ENCODE data around the gene LHX2. TPM values are rescaled to one million over a fixed set of nuclear protein-coding genes. Genes with fewer than 3 reads are reported as not detected.

LHX2 gene
- total RNA-seq, 1 donor from 2014 or later = not detected

DNA sequence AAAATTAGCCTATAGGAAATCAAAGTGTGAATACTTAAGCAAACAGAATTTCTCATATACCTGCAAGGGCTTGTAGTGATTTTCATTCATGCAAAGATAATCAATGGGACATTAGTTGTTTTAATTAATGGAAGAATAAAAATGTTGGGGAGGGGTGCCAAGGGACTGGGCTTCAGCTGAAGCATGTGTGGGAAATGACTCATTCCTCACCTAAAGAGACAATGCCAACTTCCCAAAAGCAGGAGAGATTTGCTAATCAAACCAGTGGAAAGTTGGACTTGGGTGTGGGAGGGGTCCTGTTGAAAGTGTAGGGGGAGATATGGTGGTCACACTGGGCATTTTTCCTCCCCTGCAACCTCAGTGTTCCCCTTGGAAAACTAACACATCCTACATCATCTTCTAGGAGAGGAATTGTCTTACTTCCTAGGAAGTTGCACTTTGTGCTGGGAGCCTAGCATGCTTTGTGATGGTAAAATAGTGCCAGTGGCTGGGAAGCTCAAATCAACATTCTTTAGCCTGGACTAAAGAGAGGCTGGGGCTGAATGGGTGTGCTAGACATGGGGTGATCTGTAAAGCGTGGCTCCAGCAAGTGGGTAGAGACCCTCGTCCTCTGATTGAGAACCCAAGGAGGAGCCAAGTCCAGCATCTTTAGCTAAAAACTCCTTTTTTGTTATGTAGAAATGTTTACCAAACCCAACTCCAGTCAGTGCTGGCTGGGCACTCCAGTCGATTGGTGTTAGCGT is 6.4 kb upstream of the LHX2 start:
- TF ChIP-seq, protein P1, sequence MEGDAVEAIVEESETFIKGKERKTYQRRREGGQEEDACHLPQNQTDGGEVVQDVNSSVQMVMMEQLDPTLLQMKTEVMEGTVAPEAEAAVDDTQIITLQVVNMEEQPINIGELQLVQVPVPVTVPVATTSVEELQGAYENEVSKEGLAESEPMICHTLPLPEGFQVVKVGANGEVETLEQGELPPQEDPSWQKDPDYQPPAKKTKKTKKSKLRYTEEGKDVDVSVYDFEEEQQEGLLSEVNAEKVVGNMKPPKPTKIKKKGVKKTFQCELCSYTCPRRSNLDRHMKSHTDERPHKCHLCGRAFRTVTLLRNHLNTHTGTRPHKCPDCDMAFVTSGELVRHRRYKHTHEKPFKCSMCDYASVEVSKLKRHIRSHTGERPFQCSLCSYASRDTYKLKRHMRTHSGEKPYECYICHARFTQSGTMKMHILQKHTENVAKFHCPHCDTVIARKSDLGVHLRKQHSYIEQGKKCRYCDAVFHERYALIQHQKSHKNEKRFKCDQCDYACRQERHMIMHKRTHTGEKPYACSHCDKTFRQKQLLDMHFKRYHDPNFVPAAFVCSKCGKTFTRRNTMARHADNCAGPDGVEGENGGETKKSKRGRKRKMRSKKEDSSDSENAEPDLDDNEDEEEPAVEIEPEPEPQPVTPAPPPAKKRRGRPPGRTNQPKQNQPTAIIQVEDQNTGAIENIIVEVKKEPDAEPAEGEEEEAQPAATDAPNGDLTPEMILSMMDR (conservative IDR thresholded peaks at IDR 0.05; ENCODE audit: low read depth, low read length) = no peak
- no peak for DNase-seq (ENCODE audit: low read depth)
- H3K4me3 ChIP-seq (ENCODE audit: low read depth, low read length) = no peak overlapping the region

DNA sequence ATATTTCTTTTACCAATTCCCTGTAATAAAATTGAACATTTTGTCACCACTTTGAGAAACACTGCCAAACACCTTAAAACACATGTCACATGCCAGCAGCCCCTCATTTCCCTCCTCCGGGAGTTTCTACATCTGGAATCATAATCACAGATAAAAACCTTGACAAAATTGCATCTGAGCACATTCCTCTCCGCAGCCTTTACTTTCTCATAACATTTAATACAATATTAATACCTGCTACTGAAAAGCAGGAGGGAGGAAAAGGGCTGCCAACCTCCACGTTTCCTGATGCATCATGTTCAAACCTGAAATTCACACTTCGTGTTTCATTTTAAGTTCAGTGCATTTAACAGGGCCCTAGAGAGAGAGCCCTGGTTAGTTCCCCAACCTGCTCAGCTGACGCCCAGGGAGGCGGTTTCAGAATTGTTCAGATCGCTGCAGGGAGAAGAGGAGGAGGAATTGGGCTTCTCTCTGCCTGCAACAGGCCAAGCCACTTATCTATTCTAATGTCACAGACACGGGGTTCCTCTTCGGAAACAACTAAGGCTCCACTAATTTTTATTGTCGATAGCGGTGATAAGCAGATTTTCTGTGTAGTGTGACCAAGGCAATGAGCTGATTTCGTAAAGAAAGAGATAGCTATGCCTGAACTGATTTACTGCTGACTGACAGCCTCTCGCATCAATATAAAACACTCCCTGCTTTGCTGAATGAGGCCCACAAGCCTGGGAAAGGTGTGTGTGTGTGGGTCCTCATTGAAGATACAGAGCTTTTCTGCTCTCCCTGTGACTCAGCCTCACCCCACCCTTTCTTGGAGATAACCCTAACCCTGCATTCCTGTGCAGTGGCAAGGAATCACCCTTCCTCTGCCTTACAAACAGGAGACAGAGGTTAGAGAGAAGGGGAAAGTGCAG is 4.9 kb upstream of the LHX2 start:
- DNase-seq (ENCODE audit: low read depth) = no peak
- TF ChIP-seq, protein P1 (conservative IDR thresholded peaks at IDR 0.05; ENCODE audit: low read depth, low read length) = no peak

GRCh38 chr9:124007565-124008302 is 3.8 kb upstream of the LHX2 start:
- TF ChIP-seq, protein P1 (conservative IDR thresholded peaks at IDR 0.05; ENCODE audit: low read depth, low read length) = no peak
- no peak overlapping the region for H3K4me3 ChIP-seq (ENCODE audit: low read depth, low read length)

More for the DNA sequence above, 4.9 kb upstream of the LHX2 start:
- H3K4me3 ChIP-seq (ENCODE audit: low read depth, low read length) = no peak overlapping the region

DNA sequence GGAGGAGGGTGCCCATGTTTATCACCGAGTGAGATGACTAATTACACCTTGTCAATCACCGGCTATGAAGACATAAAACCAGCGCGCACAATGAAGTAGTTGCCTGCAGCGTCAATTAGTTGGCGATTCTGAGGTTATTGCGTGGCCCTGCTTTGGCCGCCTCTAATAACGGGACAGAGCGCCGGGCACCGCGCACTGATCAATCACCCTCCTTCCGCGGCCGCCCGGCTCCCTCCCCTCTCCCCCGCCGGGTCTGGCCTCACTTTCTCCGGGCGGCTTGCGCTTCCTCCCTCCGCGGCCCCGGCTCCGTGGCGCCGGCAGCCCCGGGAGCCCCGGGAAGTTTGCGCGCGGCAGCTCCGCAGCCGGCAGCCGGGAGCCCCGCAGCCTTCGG is 3.3 kb upstream of the LHX2 start:
- H3K4me3 ChIP-seq (ENCODE audit: low read depth, low read length) = no peak overlapping the region
- TF ChIP-seq, protein P1 (conservative IDR thresholded peaks at IDR 0.05; ENCODE audit: low read depth, low read length) = no peak
- no peak for DNase-seq (ENCODE audit: low read depth)

More at GRCh38 chr9:124007565-124008302, 3.8 kb upstream of the LHX2 start:
- DNase-seq (ENCODE audit: low read depth) = no peak

GRCh38 chr9:124008694-124009530 is 2.7 kb upstream of the LHX2 start:
- DNase-seq (ENCODE audit: low read depth) = no peak
- TF ChIP-seq, protein P1 (conservative IDR thresholded peaks at IDR 0.05; ENCODE audit: low read depth, low read length) = no peak
- H3K4me3 ChIP-seq (ENCODE audit: low read depth, low read length) = no peak overlapping the region
